Calu3 (cell line): ENCODE measurements around the gene QDPR. TPM values are rescaled to one million over a fixed set of nuclear protein-coding genes. Genes with fewer than 3 reads are reported as not detected.

Source experiments
- Bru-seq: library from RNA; stranded (reverse); fragments of 400-500 nt; gene quantifications from one replicate; lab custom pipeline; 2021; lab: Mats Ljungman, UMichigan
- BruChase-seq, 2 experiments: library from RNA; stranded (reverse); fragments of 400-500 nt; gene quantifications; one replicate each; lab custom pipeline; 2021; lab: Mats Ljungman, UMichigan
- BruUV-seq: library from RNA; stranded (reverse); fragments of 400-500 nt; replicated peaks from 2 replicates; lab custom pipeline; 2021; lab: Mats Ljungman, UMichigan
- CTCF ChIA-PET: fragments of 300-600 bp; sonication (Branson Sonifier 250); formaldehyde crosslinking; loops from one replicate; lab custom pipeline; 2022; ENCODE audit warnings: antibody characterized with exemption; lab: Charles Lee
- DNase-seq: peaks from one replicate; pipeline ENCODE4 v3.0.0; 2022
- H3K27ac Mint-ChIP-seq: one replicate; pipeline ENCODE4 v1.8.0; 2022; ENCODE audit warnings: mixed read lengths; ENCODE audit not compliant: unreplicated experiment
- H3K27me3 Mint-ChIP-seq: one replicate; pipeline ENCODE4 v1.8.0; 2022; ENCODE audit warnings: mixed read lengths; ENCODE audit not compliant: unreplicated experiment
- H3K36me3 Mint-ChIP-seq: one replicate; pipeline ENCODE4 v1.8.0; 2022; ENCODE audit warnings: mild to moderate bottlenecking, moderate library complexity, mixed read lengths; ENCODE audit not compliant: insufficient read depth, unreplicated experiment
- H3K4me1 Mint-ChIP-seq: one replicate; pipeline ENCODE4 v1.8.0; 2022; ENCODE audit warnings: mild to moderate bottlenecking, low read depth, mixed read lengths; ENCODE audit not compliant: unreplicated experiment
- H3K4me3 Mint-ChIP-seq: one replicate; pipeline ENCODE4 v1.8.0; 2022; ENCODE audit warnings: mild to moderate bottlenecking, low read depth, moderate library complexity, mixed read lengths; ENCODE audit not compliant: unreplicated experiment
- H3K9me3 Mint-ChIP-seq: one replicate; pipeline ENCODE4 v1.8.0; 2022; ENCODE audit warnings: low read depth, mixed read lengths; ENCODE audit not compliant: unreplicated experiment
- intact Hi-C: fragments of 100-400 bp; cut with micrococcal nuclease; formaldehyde crosslinking; loops from one replicate; pipeline ENCODE4 v1.10.0; 2022; ENCODE audit not compliant: unreplicated experiment
- long read RNA-seq: library from polyadenylated mRNA; stranded (forward); transcript quantifications from one replicate; pipeline ENCODE4 v2.0.0, GENCODE V29; 2022
- total RNA-seq: library from RNA; stranded (reverse); gene quantifications from 2 replicates; pipeline ENCODE4 v1.2.3, GENCODE V29; 2022
- TF ChIP-seq, protein P1 (sequence below): fragments of 200-600 bp; IDR thresholded peaks from one replicate; pipeline ENCODE4 v1.8.0; 2022; ENCODE audit warnings: antibody characterized with exemption; ENCODE audit not compliant: unreplicated experiment

Gene QDPR
- total RNA-seq, result 24.8 and 25.8 TPM in 2 replicates
- percentile 55 among the genes with signal in this experiment for Bru-seq, nascent RNA
- BruChase-seq, experiment 1, labeled RNA remaining after a 6-hour chase, result percentile 57 among the genes with signal in this experiment
- BruChase-seq, experiment 2, labeled RNA remaining after a 2-hour chase, result percentile 61 among the genes with signal in this experiment
- long read RNA-seq, transcript QDPR-202 (6 exons, 1,278 nt), result minor isoform, 5 of 73 reads
- long read RNA-seq, transcript QDPR-205 (6 exons, 1,374 nt), result minor isoform, 6 of 73 reads
- long read RNA-seq, transcript QDPR-201 (7 exons, 1,648 nt), result major isoform, 57 of 73 reads
- long read RNA-seq, partial matches to known transcripts, result 0 of 73 reads
- long read RNA-seq, other reads (novel, unspliced or antisense), result 5 of 73 reads

DNA sequence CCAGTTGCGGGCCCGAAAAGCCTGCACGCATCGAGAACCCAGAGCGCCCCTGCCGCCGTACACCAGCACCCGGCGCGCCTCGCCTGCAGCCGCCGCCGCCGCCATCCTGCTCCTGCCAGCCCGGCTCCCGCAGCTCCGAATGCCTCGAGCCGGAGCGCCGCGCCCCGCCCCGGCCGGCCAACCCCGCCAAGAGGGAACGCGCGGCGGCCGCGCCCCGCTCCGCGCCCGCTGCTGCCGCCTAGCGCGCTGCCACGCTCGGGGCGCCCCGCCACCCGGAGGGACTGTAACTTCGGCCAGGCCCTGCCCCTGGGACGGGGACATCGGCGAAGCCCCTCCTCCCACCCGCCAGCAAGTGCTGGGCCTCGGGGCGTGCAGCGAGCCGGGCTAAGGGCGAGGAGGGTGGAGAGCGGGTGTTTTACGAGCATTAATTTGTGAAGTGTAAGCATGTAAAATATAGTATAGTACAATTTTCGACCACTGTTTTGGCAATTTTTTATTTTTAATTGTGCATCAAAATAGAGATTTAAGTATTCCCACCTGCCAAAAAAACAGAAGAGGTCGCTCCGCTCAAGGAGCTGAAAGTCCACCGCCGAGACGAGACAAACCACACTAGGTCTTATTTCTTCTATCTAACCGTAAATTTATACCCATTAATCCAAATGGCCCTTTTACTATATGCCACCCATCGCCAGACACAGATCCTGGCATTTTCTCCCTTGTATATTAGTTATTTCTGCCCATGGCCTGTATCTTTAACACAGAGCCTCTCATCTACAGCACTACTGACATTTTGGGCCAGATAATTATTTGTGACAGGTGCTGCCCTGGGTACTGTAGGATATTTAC, at the start of gene QDPR:
QDPR (minus strand) TSS at position 141 of the 846 bp plus-strand sequence; CDS start at position 105, 36 bp downstream.
- CTCF ChIA-PET, result no interaction called here
- Mint-ChIP-seq H3K4me3 (peak within 1 kb of the TSS; percentile 81), H3K27me3 (no peaks in the 10 kb centered on the region), H3K9me3 (no peaks in the 10 kb centered on the region), H3K27ac (peak within 1 kb of the TSS; percentile 69), H3K4me1 (peaks cover 15% of the 10 kb centered on the region), H3K36me3 (peaks cover 16% of the 10 kb centered on the region)
- TF ChIP-seq, protein P1, sequence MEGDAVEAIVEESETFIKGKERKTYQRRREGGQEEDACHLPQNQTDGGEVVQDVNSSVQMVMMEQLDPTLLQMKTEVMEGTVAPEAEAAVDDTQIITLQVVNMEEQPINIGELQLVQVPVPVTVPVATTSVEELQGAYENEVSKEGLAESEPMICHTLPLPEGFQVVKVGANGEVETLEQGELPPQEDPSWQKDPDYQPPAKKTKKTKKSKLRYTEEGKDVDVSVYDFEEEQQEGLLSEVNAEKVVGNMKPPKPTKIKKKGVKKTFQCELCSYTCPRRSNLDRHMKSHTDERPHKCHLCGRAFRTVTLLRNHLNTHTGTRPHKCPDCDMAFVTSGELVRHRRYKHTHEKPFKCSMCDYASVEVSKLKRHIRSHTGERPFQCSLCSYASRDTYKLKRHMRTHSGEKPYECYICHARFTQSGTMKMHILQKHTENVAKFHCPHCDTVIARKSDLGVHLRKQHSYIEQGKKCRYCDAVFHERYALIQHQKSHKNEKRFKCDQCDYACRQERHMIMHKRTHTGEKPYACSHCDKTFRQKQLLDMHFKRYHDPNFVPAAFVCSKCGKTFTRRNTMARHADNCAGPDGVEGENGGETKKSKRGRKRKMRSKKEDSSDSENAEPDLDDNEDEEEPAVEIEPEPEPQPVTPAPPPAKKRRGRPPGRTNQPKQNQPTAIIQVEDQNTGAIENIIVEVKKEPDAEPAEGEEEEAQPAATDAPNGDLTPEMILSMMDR, result no peak
- intact Hi-C loops, result no loop called here
- no TSS peak for BruUV-seq
- DNase-seq, result peak; percentile 86

GRCh38 chr4:17561195-17561909, 49.5 kb upstream of the QDPR start:
- intact Hi-C loops, result no loop called here
- no peaks in the 10 kb centered on the region for H3K27me3 Mint-ChIP-seq
- CTCF ChIA-PET, result interaction anchor here (0.6 kb wide), 1 partner anchor 87 kb away, joined by 3 read pairs; no protein-coding TSS in a partner anchor
- TF ChIP-seq, protein P1, result no peak
- H3K9me3 Mint-ChIP-seq, result no peaks in the 10 kb centered on the region
- BruUV-seq, result no TSS peak
- H3K4me1 Mint-ChIP-seq, result no peaks in the 10 kb centered on the region
- H3K36me3 Mint-ChIP-seq, result no peaks in the 10 kb centered on the region
- no peak overlapping the region for H3K27ac Mint-ChIP-seq
- DNase-seq, result no peak
- no peak overlapping the region for H3K4me3 Mint-ChIP-seq

GRCh38 chr4:17560065-17560673, 48.3 kb upstream of the QDPR start:
- H3K4me1 Mint-ChIP-seq, result no peaks in the 10 kb centered on the region

More at GRCh38 chr4:17560065-17560673, 48.3 kb upstream of the QDPR start:
- CTCF ChIA-PET, result interaction anchor here (0.7 kb wide), 1 partner anchor 246 kb away, joined by 4 read pairs; no protein-coding TSS in a partner anchor
- no peaks in the 10 kb centered on the region for H3K36me3 Mint-ChIP-seq
- intact Hi-C loops, result no loop called here
- DNase-seq, result no peak
- no peak overlapping the region for H3K4me3 Mint-ChIP-seq
- no TSS peak for BruUV-seq
- peaks cover 10% of the 10 kb centered on the region for H3K27me3 Mint-ChIP-seq
- no peaks in the 10 kb centered on the region for H3K9me3 Mint-ChIP-seq
- TF ChIP-seq, protein P1, result no peak
- no peak overlapping the region for H3K27ac Mint-ChIP-seq
